ENCODE data around the gene RFX5. TPM values are rescaled to one million over a fixed set of nuclear protein-coding genes. Genes with fewer than 3 reads are reported as not detected.
"Not testable (repeated sequence)": the region's sequence is repeated elsewhere in the genome, so short reads cannot be mapped to it uniquely, and the experiment has no call there.

The RFX5 gene
- total RNA-seq, 4 donors from 2014 or later: 36.0 to 69.9 (median 58.4) TPM

GRCh38 chr1:151362308-151363155, 15.5 kb upstream of the RFX5 start:
- H3K27me3 ChIP-seq: no peaks in the 10 kb centered on the region
- intact Hi-C loops (cut with DNase I): no loop called here
- peaks cover 23 to 40% of the 10 kb centered on the region in 2 donors for H3K36me3 ChIP-seq
- no peaks in the 10 kb centered on the region for H3K9me3 ChIP-seq
- WGBS, 2 donors: 98 to 100% methylated on average over 2 to 3 of the region's 3 CpGs
- no peak overlapping the region for H3K27ac ChIP-seq
- DNase-seq: no peak
- no peak overlapping the region for H3K4me3 ChIP-seq (replicated peaks in 1 of 3)
- TF ChIP-seq CTCF (IDR thresholded peaks at IDR 0.05) (no peak), POLR2A (IDR thresholded peaks at IDR 0.05) (no peak)
- peaks cover 3% of the 10 kb centered on the region in 2 donors for H3K4me1 ChIP-seq

GRCh38 chr1:151361883-151362282, 14.8 kb upstream of the RFX5 start:
- no peaks in the 10 kb centered on the region for H3K9me3 ChIP-seq
- peaks cover 23 to 39% of the 10 kb centered on the region in 2 donors for H3K36me3 ChIP-seq
- no peaks in the 10 kb centered on the region for H3K4me1 ChIP-seq
- TF ChIP-seq CTCF (IDR thresholded peaks at IDR 0.05) (no peak), POLR2A (IDR thresholded peaks at IDR 0.05) (no peak)
- no peak overlapping the region for H3K27ac ChIP-seq
- no peak overlapping the region for H3K4me3 ChIP-seq (replicated peaks in 1 of 3)
- no peak for DNase-seq
- intact Hi-C loops (cut with DNase I): no loop called here
- no peaks in the 10 kb centered on the region for H3K27me3 ChIP-seq

- Histone ChIP-seq H3K36me3 (no peaks in the 10 kb centered on the region), H3K9me3 (no peaks in the 10 kb centered on the region), H3K27ac (no peak overlapping the region), H3K4me1 (peaks cover 8 to 9% of the 10 kb centered on the region in 2 donors), H3K27me3 (no peaks in the 10 kb centered on the region), H3K4me3 (replicated peaks in 1 of 3) (no peak overlapping the region)
- no peak for DNase-seq
- intact Hi-C loops (cut with DNase I): no loop called here
- 73 to 78% methylated on average over 2 of the region's 2 CpGs for WGBS, 2 donors
- TF ChIP-seq CTCF (IDR thresholded peaks at IDR 0.05) (no peak), POLR2A (IDR thresholded peaks at IDR 0.05) (no peak)
Observed at GRCh38 chr1:151356696-151357095, 9.6 kb upstream of the RFX5 start.

- Histone ChIP-seq H3K27ac (no peak overlapping the region), H3K36me3 (no peaks in the 10 kb centered on the region), H3K4me3 (replicated peaks in 1 of 3) (no peak overlapping the region), H3K4me1 (peaks cover 9 to 11% of the 10 kb centered on the region in 2 donors), H3K27me3 (no peaks in the 10 kb centered on the region), H3K9me3 (no peaks in the 10 kb centered on the region)
- 84 to 88% methylated on average over 6 of the region's 6 CpGs for WGBS, 2 donors
- TF ChIP-seq CTCF (IDR thresholded peaks at IDR 0.05) (no peak), POLR2A (IDR thresholded peaks at IDR 0.05) (no peak)
- peak in 1 of 2 donors; percentile 29 for DNase-seq
- intact Hi-C loops (cut with DNase I): loop anchor here (5.0 kb wide), 1 partner anchor 150 kb away; no protein-coding TSS in a partner anchor
Observed at GRCh38 chr1:151352021-151352718, 5.1 kb upstream of the RFX5 start.

- not testable (repeated sequence) for H3K27ac ChIP-seq; DNase-seq; H3K27me3 ChIP-seq; H3K9me3 ChIP-seq; H3K36me3 ChIP-seq; H3K4me3 ChIP-seq (replicated peaks in 1 of 3)
- peaks cover 9 to 10% of the 10 kb centered on the region in 2 donors for H3K4me1 ChIP-seq
- 94 to 95% methylated on average over 9 of the region's 9 CpGs for WGBS, 2 donors
- intact Hi-C loops (cut with DNase I): loop anchor here (5.0 kb wide), 1 partner anchor 148 kb away; no protein-coding TSS in a partner anchor
Observed at GRCh38 chr1:151350323-151350722, 3.3 kb upstream of the RFX5 start.

Data from thyroid gland (tissue), 4 donors.